GM23338 (cell line): ENCODE measurements around the gene CTBP2. TPM values are rescaled to one million over a fixed set of nuclear protein-coding genes. Genes with fewer than 3 reads are reported as not detected.

Experiments
- ATAC-seq: fragments of 200-7000 bp; cut with Tn5 transposase; 3 replicates; pipeline ENCODE4 v1.9.1; 2020
- DNase-seq: peaks from one replicate; pipeline ENCODE4 v3.0.0-alpha.2; 2015; ENCODE audit warnings: low spot score
- H2AFZ ChIP-seq: fragments of 200-600 bp; sonication (generic); 2 replicates; pipeline ENCODE4 v1.8.0; 2016; ENCODE audit warnings: antibody characterized with exemption, mild to moderate bottlenecking, moderate library complexity
- H3F3A ChIP-seq: fragments of 200-600 bp; sonication (generic); replicated peaks from 2 replicates; pipeline ENCODE4 v1.8.0; 2017; ENCODE audit warnings: antibody characterized with exemption, mixed run types, low read depth
- H3K27ac ChIP-seq: fragments of 200-600 bp; sonication (generic); 2 replicates; pipeline ENCODE4 v1.6.1; 2016; ENCODE audit warnings: low read depth
- H3K27me3 ChIP-seq: fragments of 200-600 bp; sonication (generic); 2 replicates; pipeline ENCODE4 v1.8.0; 2016; ENCODE audit warnings: mild to moderate bottlenecking, mixed run types, moderate library complexity; ENCODE audit not compliant: insufficient read depth
- H3K36me3 ChIP-seq: fragments of 200-600 bp; sonication (generic); 2 replicates; pipeline ENCODE4 v1.8.0; 2016; ENCODE audit warnings: mild to moderate bottlenecking; ENCODE audit not compliant: insufficient read depth
- H3K4me1 ChIP-seq: fragments of 200-600 bp; sonication (generic); 2 replicates; pipeline ENCODE4 v1.8.0; 2016; ENCODE audit warnings: mild to moderate bottlenecking, moderate library complexity; ENCODE audit not compliant: insufficient read depth
- H3K4me2 ChIP-seq: fragments of 200-600 bp; sonication (generic); 2 replicates; pipeline ENCODE4 v1.7.1; 2017; ENCODE audit warnings: mixed run types
- H3K4me3 ChIP-seq: fragments of 200-600 bp; sonication (generic); 2 replicates; pipeline ENCODE4 v1.6.1; 2016; ENCODE audit warnings: mixed run types
- H3K79me2 ChIP-seq: fragments of 200-600 bp; sonication (generic); replicated peaks from 2 replicates; pipeline ENCODE4 v1.8.0; 2017; ENCODE audit warnings: mild to moderate bottlenecking; ENCODE audit not compliant: insufficient read depth
- H3K9me2 ChIP-seq: fragments of 200-600 bp; sonication (generic); 2 replicates; pipeline ENCODE4 v1.8.0; 2017; ENCODE audit not compliant: insufficient read depth
- H4K20me1 ChIP-seq: fragments of 200-600 bp; sonication (generic); replicated peaks from 2 replicates; pipeline ENCODE4 v1.8.0; 2017; ENCODE audit warnings: mild to moderate bottlenecking; ENCODE audit not compliant: insufficient read depth
- H3K27ac Mint-ChIP-seq: 2 replicates; pipeline ENCODE4 v1.8.0; 2020; ENCODE audit warnings: inconsistent platforms, mild to moderate bottlenecking, moderate library complexity, mixed read lengths
- H3K27me3 Mint-ChIP-seq: 3 replicates; pipeline ENCODE4 v1.8.0; 2022; ENCODE audit warnings: low read depth, mild to moderate bottlenecking, moderate library complexity, mixed read lengths, inconsistent platforms; ENCODE audit not compliant: insufficient read depth, poor library complexity
- H3K36me3 Mint-ChIP-seq: 3 replicates; pipeline ENCODE4 v1.8.0; 2021; ENCODE audit warnings: low read depth, mild to moderate bottlenecking, inconsistent platforms, moderate library complexity, mixed read lengths
- H3K4me1 Mint-ChIP-seq: 3 replicates; pipeline ENCODE4 v1.8.0; 2020; ENCODE audit warnings: mild to moderate bottlenecking, inconsistent platforms, mixed read lengths
- H3K4me3 Mint-ChIP-seq: 3 replicates; pipeline ENCODE4 v1.8.0; 2021; ENCODE audit warnings: moderate library complexity, mild to moderate bottlenecking, inconsistent platforms, mixed read lengths
- H3K9me3 Mint-ChIP-seq: 3 replicates; pipeline ENCODE4 v1.8.0; 2020; ENCODE audit warnings: moderate library complexity, mild to moderate bottlenecking, inconsistent platforms, mixed read lengths
- CREB1 ChIP-seq: fragments of 250-450 bp; sonication (Bioruptor Pico); IDR thresholded peaks from 2 replicates; pipeline ENCODE4 v1.5.0; 2020; ENCODE audit warnings: low read depth, mild to moderate bottlenecking, moderate library complexity
- EZH2 ChIP-seq: fragments of 200-600 bp; sonication (generic); IDR thresholded peaks from one replicate; pipeline ENCODE4 v1.8.0; 2017; ENCODE audit warnings: antibody characterized with exemption, mild to moderate bottlenecking, low read depth; ENCODE audit not compliant: unreplicated experiment
- EZH2phosphoT487 ChIP-seq: fragments of 200-600 bp; sonication (generic); IDR thresholded peaks from one replicate; pipeline ENCODE4 v1.8.1; 2018; ENCODE audit warnings: antibody characterized with exemption; ENCODE audit not compliant: unreplicated experiment
- JUNB ChIP-seq: IDR thresholded peaks from one replicate; pipeline ENCODE4 v1.6.1; 2016; ENCODE audit warnings: antibody characterized with exemption; ENCODE audit not compliant: unreplicated experiment
- NANOG ChIP-seq: IDR thresholded peaks from 2 replicates; pipeline ENCODE4 v1.6.1; 2016; ENCODE audit warnings: antibody characterized with exemption, borderline replicate concordance
- ZNF114 ChIP-seq: fragments of 250-450 bp; sonication (Bioruptor Pico); IDR thresholded peaks from 2 replicates; pipeline ENCODE4 v1.5.0; 2020; ENCODE audit warnings: mild to moderate bottlenecking, moderate library complexity
- polyA plus RNA-seq: library from polyadenylated mRNA; unstranded; fragments of >200 nt; fragmentation: Nextera tagmentation; extraction: Ambion mirVana; gene quantifications from 2 replicates; pipeline ENCODE4 v1.2.1, GENCODE V29; 2016
- total RNA-seq: library from RNA; depleted of rRNA; stranded (reverse); fragments of >200 nt; shearing (Covaris generic); gene quantifications from 2 replicates; pipeline ENCODE4 v1.2.3, GENCODE V29; 2014
- TF ChIP-seq, protein P1 (sequence below), 2 experiments: fragments of 200-600 bp in 1 of 2; sonication (generic) in 1 of 2; conservative IDR thresholded peaks; 2 replicates each; pipeline versions ENCODE4 v1.5.1 to v1.6.1; 2016 to 2017; ENCODE audit warnings: antibody characterized with exemption in 2 of 2, low read depth in 2 of 2, mild to moderate bottlenecking in 2 of 2, moderate library complexity in 1 of 2
- TF ChIP-seq, protein P2 (sequence below): IDR thresholded peaks from 2 replicates; pipeline ENCODE4 v1.6.1; 2016; ENCODE audit warnings: antibody characterized with exemption
- TF ChIP-seq, protein P3 (sequence below): IDR thresholded peaks from one replicate; pipeline ENCODE4 v1.6.1; 2018; ENCODE audit warnings: antibody characterized with exemption; ENCODE audit not compliant: unreplicated experiment

The CTBP2 gene
- total and polyA plus RNA-seq, 2 experiments from 2014 or later, result 133 to 265 TPM

DNA sequence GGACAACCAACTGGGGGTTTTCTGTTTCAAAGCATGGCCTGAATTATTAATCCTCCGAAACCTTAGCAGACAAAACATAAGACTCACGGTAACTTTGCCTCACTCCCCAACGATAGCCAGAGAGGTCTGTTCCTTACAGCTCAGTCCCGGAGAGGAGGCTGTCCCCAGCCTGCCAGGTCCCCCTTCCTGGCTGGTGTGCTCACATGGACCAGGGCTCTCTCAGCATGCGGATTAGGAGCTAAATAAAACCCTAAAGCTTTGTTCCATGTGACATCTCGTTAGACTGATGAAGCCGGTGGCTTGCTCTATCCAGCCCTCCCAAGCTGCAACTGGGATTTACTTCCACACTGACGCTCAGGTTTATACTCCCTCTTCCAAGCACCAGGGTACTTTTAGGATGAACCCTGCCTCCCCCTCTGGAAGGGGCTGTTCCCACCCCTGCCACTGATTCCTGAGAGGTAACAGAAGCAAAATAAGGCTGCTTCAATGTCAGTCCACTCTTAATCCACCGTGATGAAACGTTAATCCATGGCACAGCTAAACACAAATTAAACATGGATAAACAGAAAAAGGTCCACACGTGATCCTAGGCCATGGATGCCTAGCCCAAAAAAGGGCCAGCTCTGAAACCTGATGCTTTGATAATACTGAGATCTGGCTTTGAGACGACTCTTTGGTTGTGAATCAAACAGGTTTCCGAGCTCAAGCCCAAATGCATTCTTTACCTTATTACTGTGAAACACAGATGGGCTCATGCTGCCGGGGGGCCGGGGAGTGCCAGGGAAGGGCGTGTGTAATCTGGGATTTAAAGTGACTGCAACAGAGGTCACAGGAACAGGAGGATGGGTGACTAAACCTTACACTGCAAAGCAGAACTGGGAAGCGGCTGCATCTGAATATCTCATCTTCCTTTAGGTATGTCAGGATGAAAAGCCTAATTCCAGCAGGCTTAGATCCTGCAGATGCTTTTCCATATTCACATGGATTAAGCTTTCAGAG lies 132.2 kb downstream of the CTBP2 start:
- H3K27me3 ChIP-seq, result no peaks in the 10 kb centered on the region
- ATAC-seq, result no peak
- peaks cover 100% of the 10 kb centered on the region for H3K79me2 ChIP-seq
- H3K4me1 ChIP-seq, result peaks cover 53% of the 10 kb centered on the region
- DNase-seq, result no peak
- no peaks in the 10 kb centered on the region for H3K9me2 ChIP-seq
- peak overlapping the region; percentile 83 for H3K27ac ChIP-seq
- peak overlapping the region; percentile 6; the same call in 1 of the 2 replicates for H3K27ac Mint-ChIP-seq
- H3K9me3 Mint-ChIP-seq, result no peaks in the 10 kb centered on the region
- no peak overlapping the region for H2AFZ ChIP-seq
- no peak overlapping the region; the same call in 2 of the 3 replicates for H3K4me3 Mint-ChIP-seq
- peaks cover 70% of the 10 kb centered on the region for H3K4me1 Mint-ChIP-seq
- H3K4me2 ChIP-seq, result peak overlapping the region; percentile 62; the same call in 1 of the 2 replicates
- no peak overlapping the region for H3K4me3 ChIP-seq
- H3K27me3 Mint-ChIP-seq, result peaks cover 26% of the 10 kb centered on the region
- H4K20me1 ChIP-seq, result peaks cover 64% of the 10 kb centered on the region
- H3K36me3 ChIP-seq, result no peaks in the 10 kb centered on the region; the same call in 1 of the 2 replicates
- H3K36me3 Mint-ChIP-seq, result peaks cover 71% of the 10 kb centered on the region
- TF ChIP-seq, protein P1, sequence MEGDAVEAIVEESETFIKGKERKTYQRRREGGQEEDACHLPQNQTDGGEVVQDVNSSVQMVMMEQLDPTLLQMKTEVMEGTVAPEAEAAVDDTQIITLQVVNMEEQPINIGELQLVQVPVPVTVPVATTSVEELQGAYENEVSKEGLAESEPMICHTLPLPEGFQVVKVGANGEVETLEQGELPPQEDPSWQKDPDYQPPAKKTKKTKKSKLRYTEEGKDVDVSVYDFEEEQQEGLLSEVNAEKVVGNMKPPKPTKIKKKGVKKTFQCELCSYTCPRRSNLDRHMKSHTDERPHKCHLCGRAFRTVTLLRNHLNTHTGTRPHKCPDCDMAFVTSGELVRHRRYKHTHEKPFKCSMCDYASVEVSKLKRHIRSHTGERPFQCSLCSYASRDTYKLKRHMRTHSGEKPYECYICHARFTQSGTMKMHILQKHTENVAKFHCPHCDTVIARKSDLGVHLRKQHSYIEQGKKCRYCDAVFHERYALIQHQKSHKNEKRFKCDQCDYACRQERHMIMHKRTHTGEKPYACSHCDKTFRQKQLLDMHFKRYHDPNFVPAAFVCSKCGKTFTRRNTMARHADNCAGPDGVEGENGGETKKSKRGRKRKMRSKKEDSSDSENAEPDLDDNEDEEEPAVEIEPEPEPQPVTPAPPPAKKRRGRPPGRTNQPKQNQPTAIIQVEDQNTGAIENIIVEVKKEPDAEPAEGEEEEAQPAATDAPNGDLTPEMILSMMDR (conservative IDR thresholded peaks at IDR 0.05; ENCODE audit: low read depth in 2 of 2), result no peak
- TF ChIP-seq, protein P2, sequence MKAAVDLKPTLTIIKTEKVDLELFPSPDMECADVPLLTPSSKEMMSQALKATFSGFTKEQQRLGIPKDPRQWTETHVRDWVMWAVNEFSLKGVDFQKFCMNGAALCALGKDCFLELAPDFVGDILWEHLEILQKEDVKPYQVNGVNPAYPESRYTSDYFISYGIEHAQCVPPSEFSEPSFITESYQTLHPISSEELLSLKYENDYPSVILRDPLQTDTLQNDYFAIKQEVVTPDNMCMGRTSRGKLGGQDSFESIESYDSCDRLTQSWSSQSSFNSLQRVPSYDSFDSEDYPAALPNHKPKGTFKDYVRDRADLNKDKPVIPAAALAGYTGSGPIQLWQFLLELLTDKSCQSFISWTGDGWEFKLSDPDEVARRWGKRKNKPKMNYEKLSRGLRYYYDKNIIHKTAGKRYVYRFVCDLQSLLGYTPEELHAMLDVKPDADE, result no peak
- TF ChIP-seq CREB1 (CRISPR knock-in tag) (no peak), ZNF114 (no peak), NANOG (no peak), JUNB (no peak), EZH2 (no peak), EZH2phosphoT487 (no peak)
- TF ChIP-seq, protein P3, sequence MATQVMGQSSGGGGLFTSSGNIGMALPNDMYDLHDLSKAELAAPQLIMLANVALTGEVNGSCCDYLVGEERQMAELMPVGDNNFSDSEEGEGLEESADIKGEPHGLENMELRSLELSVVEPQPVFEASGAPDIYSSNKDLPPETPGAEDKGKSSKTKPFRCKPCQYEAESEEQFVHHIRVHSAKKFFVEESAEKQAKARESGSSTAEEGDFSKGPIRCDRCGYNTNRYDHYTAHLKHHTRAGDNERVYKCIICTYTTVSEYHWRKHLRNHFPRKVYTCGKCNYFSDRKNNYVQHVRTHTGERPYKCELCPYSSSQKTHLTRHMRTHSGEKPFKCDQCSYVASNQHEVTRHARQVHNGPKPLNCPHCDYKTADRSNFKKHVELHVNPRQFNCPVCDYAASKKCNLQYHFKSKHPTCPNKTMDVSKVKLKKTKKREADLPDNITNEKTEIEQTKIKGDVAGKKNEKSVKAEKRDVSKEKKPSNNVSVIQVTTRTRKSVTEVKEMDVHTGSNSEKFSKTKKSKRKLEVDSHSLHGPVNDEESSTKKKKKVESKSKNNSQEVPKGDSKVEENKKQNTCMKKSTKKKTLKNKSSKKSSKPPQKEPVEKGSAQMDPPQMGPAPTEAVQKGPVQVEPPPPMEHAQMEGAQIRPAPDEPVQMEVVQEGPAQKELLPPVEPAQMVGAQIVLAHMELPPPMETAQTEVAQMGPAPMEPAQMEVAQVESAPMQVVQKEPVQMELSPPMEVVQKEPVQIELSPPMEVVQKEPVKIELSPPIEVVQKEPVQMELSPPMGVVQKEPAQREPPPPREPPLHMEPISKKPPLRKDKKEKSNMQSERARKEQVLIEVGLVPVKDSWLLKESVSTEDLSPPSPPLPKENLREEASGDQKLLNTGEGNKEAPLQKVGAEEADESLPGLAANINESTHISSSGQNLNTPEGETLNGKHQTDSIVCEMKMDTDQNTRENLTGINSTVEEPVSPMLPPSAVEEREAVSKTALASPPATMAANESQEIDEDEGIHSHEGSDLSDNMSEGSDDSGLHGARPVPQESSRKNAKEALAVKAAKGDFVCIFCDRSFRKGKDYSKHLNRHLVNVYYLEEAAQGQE, result no peak
- H3F3A ChIP-seq, result no peaks in the 10 kb centered on the region
